DOHH2 (cell line): Measurements from ENCODE around the gene ARMC10.

ENCODE experiments used
- H3F3A ChIP-seq: fragments of 200-600 bp; sonication (generic), shearing (Covaris generic); 2 replicates; pipeline ENCODE4 v1.6.0; 2016; ENCODE audit warnings: antibody characterized with exemption, mild to moderate bottlenecking; ENCODE audit not compliant: control insufficient read depth, insufficient read depth
- H3K27ac ChIP-seq: fragments of 200-600 bp; sonication (generic); 2 replicates; pipeline ENCODE4 v1.5.1; 2014; ENCODE audit warnings: low read depth, mild to moderate bottlenecking, low read length, moderate library complexity
- H3K27me3 ChIP-seq: fragments of 200-600 bp; sonication (generic); 2 replicates; pipeline ENCODE4 v1.6.1; 2014; ENCODE audit warnings: mild to moderate bottlenecking, low read length, mixed read lengths; ENCODE audit not compliant: control insufficient read depth
- H3K36me3 ChIP-seq: fragments of 200-600 bp; sonication (generic); 2 replicates; pipeline ENCODE4 v1.6.1; 2014; ENCODE audit warnings: mild to moderate bottlenecking, low read length, moderate library complexity, mixed read lengths; ENCODE audit not compliant: control insufficient read depth
- H3K4me1 ChIP-seq: fragments of 200-600 bp; sonication (generic); 2 replicates; pipeline ENCODE4 v1.6.1; 2014; ENCODE audit warnings: mild to moderate bottlenecking, low read length, mixed read lengths; ENCODE audit not compliant: control insufficient read depth
- H3K4me2 ChIP-seq: fragments of 200-600 bp; sonication (generic); 2 replicates; pipeline ENCODE4 v1.6.0; 2014; ENCODE audit warnings: mild to moderate bottlenecking, low read length, moderate library complexity
- H3K4me3 ChIP-seq: fragments of 200-600 bp; sonication (generic); 2 replicates; pipeline ENCODE4 v1.5.1; 2014; ENCODE audit warnings: mild to moderate bottlenecking, low read length, mixed read lengths
- H3K79me2 ChIP-seq: fragments of 200-600 bp; sonication (generic); 2 replicates; pipeline ENCODE4 v1.6.1; 2014; ENCODE audit warnings: mild to moderate bottlenecking, low read length, mixed read lengths; ENCODE audit not compliant: control insufficient read depth
- H3K9me2 ChIP-seq: fragments of 200-600 bp; sonication (generic); replicated peaks from 2 replicates; pipeline ENCODE4 v1.6.1; 2014; ENCODE audit warnings: mild to moderate bottlenecking, low read length, mixed read lengths; ENCODE audit not compliant: control insufficient read depth
- H3K9me3 ChIP-seq: fragments of 200-600 bp; sonication (generic); 2 replicates; pipeline ENCODE4 v1.6.1; 2014; ENCODE audit warnings: antibody characterized with exemption, low read length, mixed read lengths; ENCODE audit not compliant: control insufficient read depth, insufficient read depth
- H4K20me1 ChIP-seq: fragments of 200-600 bp; sonication (generic); 2 replicates; pipeline ENCODE4 v1.6.0; 2014; ENCODE audit warnings: low read depth, mild to moderate bottlenecking, antibody characterized with exemption, low read length, moderate library complexity; ENCODE audit not compliant: control insufficient read depth, insufficient read depth
- CTCF ChIP-seq: fragments of 200-600 bp; sonication (generic); IDR thresholded peaks from one replicate; pipeline ENCODE4 v1.5.1; 2014; ENCODE audit warnings: antibody characterized with exemption, mild to moderate bottlenecking, low read depth, low read length; ENCODE audit not compliant: poor library complexity, severe bottlenecking
- EZH2phosphoT487 ChIP-seq: fragments of 200-600 bp; sonication (generic); IDR thresholded peaks from 2 replicates; pipeline ENCODE4 v1.6.1; 2017; ENCODE audit warnings: borderline replicate concordance, mild to moderate bottlenecking, antibody characterized with exemption, low read length, moderate library complexity, mixed read lengths

ARMC10 gene

GRCh38 chr7:103124429-103124979 lies 49.6 kb downstream of the ARMC10 start:
- H3K79me2 ChIP-seq, result no peaks in the 10 kb centered on the region; the same call in 1 of the 2 replicates
- H3K4me2 ChIP-seq, result no peak overlapping the region
- no peak overlapping the region for H3K4me3 ChIP-seq
- no peaks in the 10 kb centered on the region for H3K9me2 ChIP-seq
- no peaks in the 10 kb centered on the region for H4K20me1 ChIP-seq
- TF ChIP-seq CTCF, result no peak
- TF ChIP-seq EZH2phosphoT487, result no peak
- H3K27ac ChIP-seq, result no peak overlapping the region
- H3K4me1 ChIP-seq, result no peaks in the 10 kb centered on the region
- H3K27me3 ChIP-seq, result no peaks in the 10 kb centered on the region
- no peaks in the 10 kb centered on the region; the same call in 1 of the 2 replicates for H3F3A ChIP-seq
- no peaks in the 10 kb centered on the region for H3K9me3 ChIP-seq
- peaks cover 76% of the 10 kb centered on the region for H3K36me3 ChIP-seq

- Histone ChIP-seq H3K9me3 (no peaks in the 10 kb centered on the region), H3K27me3 (no peaks in the 10 kb centered on the region), H3F3A (no peaks in the 10 kb centered on the region; the same call in 1 of the 2 replicates), H3K27ac (no peak overlapping the region), H3K4me2 (no peak overlapping the region), H3K36me3 (peaks cover 53% of the 10 kb centered on the region), H3K79me2 (peaks cover 16% of the 10 kb centered on the region), H3K9me2 (no peaks in the 10 kb centered on the region), H3K4me1 (no peaks in the 10 kb centered on the region), H3K4me3 (no peak overlapping the region), H4K20me1 (no peaks in the 10 kb centered on the region)
- TF ChIP-seq EZH2phosphoT487 (no peak), CTCF (no peak)
Observed at GRCh38 chr7:103127006-103127405, 52.1 kb downstream of the ARMC10 start.

GRCh38 chr7:103129702-103130549 lies 55.0 kb downstream of the ARMC10 start:
- Histone ChIP-seq H3K79me2 (peaks cover 32% of the 10 kb centered on the region), H3F3A (no peaks in the 10 kb centered on the region; the same call in 1 of the 2 replicates), H3K36me3 (peaks cover 28% of the 10 kb centered on the region), H3K9me3 (no peaks in the 10 kb centered on the region), H3K9me2 (no peaks in the 10 kb centered on the region), H3K4me1 (0 out of 2 replicates have a peak, but pooled peaks cover 4% of the 10 kb centered on the region), H3K4me2 (no peak overlapping the region), H3K4me3 (no peak overlapping the region), H3K27me3 (no peaks in the 10 kb centered on the region), H3K27ac (no peak overlapping the region), H4K20me1 (no peaks in the 10 kb centered on the region)
- TF ChIP-seq EZH2phosphoT487, result no peak
- no peak for TF ChIP-seq CTCF
